ENCODE data around the gene DYNLL2. TPM values are rescaled to one million over a fixed set of nuclear protein-coding genes. Genes with fewer than 3 reads are reported as not detected.
A peak's percentile ranks its signal among the peaks of the same experiment; 100 is the strongest.

The DYNLL2 gene
- polyA plus RNA-seq, 3 donors: 0.30 to 9.9 (median 0.42) TPM

DNA sequence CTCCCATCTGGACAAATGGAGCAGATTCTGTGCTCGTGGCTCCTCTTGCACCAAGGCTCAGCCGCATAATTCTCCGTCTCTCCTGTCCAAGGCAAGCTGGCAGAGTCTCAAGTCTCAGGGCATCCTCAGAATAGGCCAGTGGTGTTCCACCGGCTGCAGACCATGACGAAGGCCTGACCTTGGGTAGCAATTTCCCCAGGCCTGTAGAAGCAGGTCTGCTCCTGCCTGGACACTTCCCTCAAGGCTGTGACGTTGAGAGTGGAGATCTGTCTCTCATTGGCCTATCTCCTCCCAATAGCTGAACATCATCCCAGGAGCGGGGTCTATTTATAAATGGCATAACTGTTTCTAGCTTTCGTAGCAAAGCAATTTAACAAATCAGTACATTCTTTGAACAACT lies 42.8 kb upstream of the DYNLL2 start:
- H3K36me3 Mint-ChIP-seq: no peaks in the 10 kb centered on the region
- H3K9me3 Mint-ChIP-seq: peaks cover 0 to 2% (median 0%) of the 10 kb centered on the region in 7 donors
- intact Hi-C loops (cut with micrococcal nuclease): no loop called here

DNA sequence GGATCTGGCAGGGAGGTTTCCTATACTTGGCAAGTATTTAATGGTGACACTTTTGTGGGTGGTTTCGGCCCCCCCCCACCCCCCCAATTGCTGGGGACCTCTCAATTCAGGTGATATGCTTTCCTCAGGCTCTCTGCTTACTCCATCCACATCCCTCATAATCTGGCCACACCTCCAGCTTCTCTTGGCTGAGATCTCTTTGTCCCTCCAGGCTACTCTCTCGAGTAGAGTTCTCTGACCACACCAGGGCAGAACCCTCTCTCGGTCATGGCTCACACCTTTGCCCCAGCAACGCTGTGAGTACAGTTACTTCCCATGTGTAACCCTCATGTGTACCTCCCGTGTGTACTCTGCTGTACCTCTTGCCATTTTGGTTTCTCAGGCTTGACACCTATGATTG lies 42.1 kb upstream of the DYNLL2 start:
- H3K9me3 ChIP-seq (replicated peaks in 1 of 2; ENCODE audit: control insufficient read depth in 1 of 2, insufficient read depth in 1 of 2, low read length in 2 of 2): no peaks in the 10 kb centered on the region
- intact Hi-C loops (cut with micrococcal nuclease): no loop called here
- no peak overlapping the region for H3K4me2 ChIP-seq (replicated peaks; ENCODE audit: extremely low read depth, low read length, poor library complexity, severe bottlenecking)
- H3K9ac ChIP-seq (ENCODE audit: insufficient read depth, low read length, poor library complexity, severe bottlenecking): no peak overlapping the region
- Mint-ChIP-seq H3K9me3 (peaks cover 0 to 2% (median 0%) of the 10 kb centered on the region in 7 donors), H3K4me1 (peaks cover 2% of the 10 kb centered on the region), H3K27me3 (ENCODE audit: low read depth in 3 of 3) (peaks cover 19 to 38% (median 24%) of the 10 kb centered on the region in 3 donors), H3K36me3 (no peaks in the 10 kb centered on the region), H3K4me3 (peak overlapping the region in 1 of 2 donors; percentile 35), H3K27ac (peak overlapping the region in 1 of 7 donors; percentile 17)
- H4K20me1 ChIP-seq (ENCODE audit: insufficient read depth, low read length): no peaks in the 10 kb centered on the region
- H3K36me3 ChIP-seq (replicated peaks in 1 of 2; ENCODE audit: control insufficient read depth in 1 of 2, insufficient read depth in 2 of 2, low read length in 2 of 2): no peaks in the 10 kb centered on the region
- H3K27ac ChIP-seq (ENCODE audit: low read depth in 1 of 2, low read length in 2 of 2): no peak overlapping the region
- no peak overlapping the region for H3K4me3 ChIP-seq (replicated peaks in 1 of 3; ENCODE audit: low read depth in 2 of 3, low read length in 3 of 3)
- WGBS (ENCODE audit: insufficient coverage): 88% methylated on average over 2 of the region's 5 CpGs
- TF ChIP-seq, protein P1, sequence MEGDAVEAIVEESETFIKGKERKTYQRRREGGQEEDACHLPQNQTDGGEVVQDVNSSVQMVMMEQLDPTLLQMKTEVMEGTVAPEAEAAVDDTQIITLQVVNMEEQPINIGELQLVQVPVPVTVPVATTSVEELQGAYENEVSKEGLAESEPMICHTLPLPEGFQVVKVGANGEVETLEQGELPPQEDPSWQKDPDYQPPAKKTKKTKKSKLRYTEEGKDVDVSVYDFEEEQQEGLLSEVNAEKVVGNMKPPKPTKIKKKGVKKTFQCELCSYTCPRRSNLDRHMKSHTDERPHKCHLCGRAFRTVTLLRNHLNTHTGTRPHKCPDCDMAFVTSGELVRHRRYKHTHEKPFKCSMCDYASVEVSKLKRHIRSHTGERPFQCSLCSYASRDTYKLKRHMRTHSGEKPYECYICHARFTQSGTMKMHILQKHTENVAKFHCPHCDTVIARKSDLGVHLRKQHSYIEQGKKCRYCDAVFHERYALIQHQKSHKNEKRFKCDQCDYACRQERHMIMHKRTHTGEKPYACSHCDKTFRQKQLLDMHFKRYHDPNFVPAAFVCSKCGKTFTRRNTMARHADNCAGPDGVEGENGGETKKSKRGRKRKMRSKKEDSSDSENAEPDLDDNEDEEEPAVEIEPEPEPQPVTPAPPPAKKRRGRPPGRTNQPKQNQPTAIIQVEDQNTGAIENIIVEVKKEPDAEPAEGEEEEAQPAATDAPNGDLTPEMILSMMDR (IDR thresholded peaks at IDR 0.05): no peak
- no peak for DNase-seq
- no peak overlapping the region for H2AFZ ChIP-seq (ENCODE audit: insufficient read depth, low read depth, low read length, poor library complexity, severe bottlenecking)
- H3K79me2 ChIP-seq (ENCODE audit: insufficient read depth, low read length): no peaks in the 10 kb centered on the region
- no peaks in the 10 kb centered on the region for H3K4me1 ChIP-seq (ENCODE audit: control insufficient read depth in 1 of 2, insufficient read depth in 2 of 2, low read length in 2 of 2)
- peaks cover 0 to 2% of the 10 kb centered on the region in 2 donors for H3K27me3 ChIP-seq (ENCODE audit: control insufficient read depth in 2 of 2, insufficient read depth in 2 of 2, low read length in 2 of 2)

More for the DNA sequence above, 42.8 kb upstream of the DYNLL2 start:
- Mint-ChIP-seq H3K4me1 (peaks cover 2% of the 10 kb centered on the region), H3K27ac (no peak overlapping the region), H3K4me3 (no peak overlapping the region), H3K27me3 (ENCODE audit: low read depth in 3 of 3) (peaks cover 19 to 38% (median 29%) of the 10 kb centered on the region in 3 donors)
- Histone ChIP-seq H3K36me3 (replicated peaks in 1 of 2; ENCODE audit: control insufficient read depth in 1 of 2, insufficient read depth in 2 of 2, low read length in 2 of 2) (no peaks in the 10 kb centered on the region), H3K27ac (ENCODE audit: low read depth in 1 of 2, low read length in 2 of 2) (no peak overlapping the region), H4K20me1 (ENCODE audit: insufficient read depth, low read length) (no peaks in the 10 kb centered on the region), H3K4me2 (replicated peaks; ENCODE audit: extremely low read depth, low read length, poor library complexity, severe bottlenecking) (no peak overlapping the region), H3K4me3 (replicated peaks in 1 of 3; ENCODE audit: low read depth in 2 of 3, low read length in 3 of 3) (no peak overlapping the region), H3K27me3 (ENCODE audit: control insufficient read depth in 2 of 2, insufficient read depth in 2 of 2, low read length in 2 of 2) (peaks cover 0 to 2% of the 10 kb centered on the region in 2 donors), H3K9ac (ENCODE audit: insufficient read depth, low read length, poor library complexity, severe bottlenecking) (no peak overlapping the region), H3K9me3 (replicated peaks in 1 of 2; ENCODE audit: control insufficient read depth in 1 of 2, insufficient read depth in 1 of 2, low read length in 2 of 2) (no peaks in the 10 kb centered on the region), H3K79me2 (ENCODE audit: insufficient read depth, low read length) (no peaks in the 10 kb centered on the region), H3K4me1 (ENCODE audit: control insufficient read depth in 1 of 2, insufficient read depth in 2 of 2, low read length in 2 of 2) (no peaks in the 10 kb centered on the region), H2AFZ (ENCODE audit: insufficient read depth, low read depth, low read length, poor library complexity, severe bottlenecking) (no peak overlapping the region)
- TF ChIP-seq, protein P1 (IDR thresholded peaks at IDR 0.05): no peak
- DNase-seq: no peak
- WGBS (ENCODE audit: insufficient coverage): 97% methylated on average over 5 of the region's 8 CpGs

Measured in CD14-positive monocyte (primary cell).